ENCODE data around the gene FER.
"Not testable (repeated sequence)": the region's sequence is repeated elsewhere in the genome, so short reads cannot be mapped to it uniquely, and the experiment has no call there.

FER gene

GRCh38 chr5:108842260-108842941, 94.7 kb downstream of the FER start:
- H3K27ac Mint-ChIP-seq; H3K4me3 Mint-ChIP-seq; H3K9me3 Mint-ChIP-seq; H3K27me3 Mint-ChIP-seq; intact Hi-C loops (cut with micrococcal nuclease); H3K4me1 Mint-ChIP-seq (ENCODE audit: low read depth): not testable (repeated sequence)
- H3K36me3 Mint-ChIP-seq (ENCODE audit: low read depth) = peaks cover 23% of the 10 kb centered on the region

DNA sequence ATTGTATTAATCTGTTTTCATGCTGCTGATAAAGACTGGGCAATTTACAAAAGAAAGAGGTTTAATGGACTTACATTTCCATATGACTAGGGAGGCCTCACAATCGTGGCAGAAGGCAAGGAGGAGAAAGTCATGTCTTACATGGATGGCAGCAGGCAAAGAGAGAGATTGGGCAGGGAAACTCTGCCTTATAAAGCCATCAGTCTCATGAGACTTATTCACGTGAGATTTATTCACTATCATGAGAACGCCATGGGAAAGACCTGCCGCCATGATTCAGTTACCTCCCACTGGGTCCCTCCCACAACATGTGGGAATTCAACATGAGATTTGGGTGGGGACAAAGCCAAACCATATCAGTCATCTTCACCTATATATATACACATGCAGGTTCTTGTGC, 103.4 kb downstream of the FER start:
- H3K4me1 Mint-ChIP-seq (ENCODE audit: low read depth); intact Hi-C loops (cut with micrococcal nuclease); H3K27me3 Mint-ChIP-seq; H3K27ac Mint-ChIP-seq; H3K4me3 Mint-ChIP-seq: not testable (repeated sequence)
- H3K9me3 Mint-ChIP-seq = peaks cover 30% of the 10 kb centered on the region
- H3K36me3 Mint-ChIP-seq (ENCODE audit: low read depth) = peaks cover 22% of the 10 kb centered on the region

DNA sequence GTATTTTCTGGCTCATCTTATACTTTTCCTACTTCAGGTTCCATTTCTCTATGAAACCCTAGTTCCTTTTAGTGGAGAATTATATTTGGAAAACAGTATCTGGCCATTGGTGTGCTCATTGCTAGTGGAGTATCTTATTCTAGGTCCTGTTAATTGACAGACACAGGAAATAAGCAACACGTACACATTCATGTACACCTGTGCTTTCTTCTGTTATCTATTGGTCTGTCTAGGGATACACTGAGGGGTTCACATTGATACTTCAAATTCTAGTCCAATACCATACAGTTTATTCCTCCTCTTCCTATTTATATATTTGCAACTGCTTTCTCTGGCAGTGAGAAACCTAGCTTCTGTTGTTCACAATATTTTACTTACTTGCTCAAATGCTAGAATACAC, 110.2 kb downstream of the FER start:
- Mint-ChIP-seq H3K27ac (peak overlapping the region; percentile 66), H3K36me3 (ENCODE audit: low read depth) (peaks cover 10% of the 10 kb centered on the region), H3K27me3 (no peaks in the 10 kb centered on the region), H3K4me1 (ENCODE audit: low read depth) (peaks cover 18% of the 10 kb centered on the region), H3K9me3 (peaks cover 21% of the 10 kb centered on the region), H3K4me3 (no peak overlapping the region)
- intact Hi-C loops (cut with micrococcal nuclease) = loop anchor here (5.0 kb wide), 1 partner anchor 126 kb away; no protein-coding TSS in a partner anchor

GRCh38 chr5:108858959-108859358, 111.3 kb downstream of the FER start:
- Mint-ChIP-seq H3K36me3 (ENCODE audit: low read depth) (peaks cover 10% of the 10 kb centered on the region), H3K27me3 (no peaks in the 10 kb centered on the region), H3K27ac (peak overlapping the region; percentile 66), H3K9me3 (peaks cover 13% of the 10 kb centered on the region), H3K4me3 (peak overlapping the region; percentile 48), H3K4me1 (ENCODE audit: low read depth) (peaks cover 18% of the 10 kb centered on the region)
- intact Hi-C loops (cut with micrococcal nuclease) = loop anchor here (5.0 kb wide), 1 partner anchor 127 kb away; no protein-coding TSS in a partner anchor

DNA sequence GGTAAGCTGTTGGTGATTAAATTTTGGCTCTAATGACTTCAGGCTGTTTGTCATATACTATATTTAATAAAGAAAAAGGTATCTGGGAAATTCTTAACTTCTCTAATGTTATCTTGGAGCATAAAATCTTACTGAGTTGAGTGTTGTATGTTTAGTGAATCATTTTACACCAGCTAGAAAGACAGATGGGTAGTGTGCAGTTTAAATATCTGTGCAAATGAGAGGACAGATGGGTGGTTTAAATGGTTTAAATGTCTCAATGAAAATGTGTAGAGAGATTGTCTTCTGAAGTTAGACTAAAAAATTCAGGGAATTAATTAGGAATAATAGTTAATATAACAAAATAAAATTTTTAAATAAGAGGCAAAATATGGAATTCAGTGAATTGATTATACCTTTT, 114.5 kb downstream of the FER start:
- no peaks in the 10 kb centered on the region for H3K9me3 Mint-ChIP-seq
- H3K27ac Mint-ChIP-seq = no peak overlapping the region
- H3K4me3 Mint-ChIP-seq = no peak overlapping the region
- peaks cover 28% of the 10 kb centered on the region for H3K4me1 Mint-ChIP-seq (ENCODE audit: low read depth)
- intact Hi-C loops (cut with micrococcal nuclease) = no loop called here
- no peaks in the 10 kb centered on the region for H3K36me3 Mint-ChIP-seq (ENCODE audit: low read depth)
- no peaks in the 10 kb centered on the region for H3K27me3 Mint-ChIP-seq

GRCh38 chr5:108866097-108866496, 118.4 kb downstream of the FER start:
- H3K4me3 Mint-ChIP-seq; H3K36me3 Mint-ChIP-seq (ENCODE audit: low read depth); H3K9me3 Mint-ChIP-seq; intact Hi-C loops (cut with micrococcal nuclease); H3K27ac Mint-ChIP-seq; H3K27me3 Mint-ChIP-seq: not testable (repeated sequence)
- peaks cover 17% of the 10 kb centered on the region for H3K4me1 Mint-ChIP-seq (ENCODE audit: low read depth)

GRCh38 chr5:108867656-108868055, 120.0 kb downstream of the FER start:
- Mint-ChIP-seq H3K27me3 (no peaks in the 10 kb centered on the region), H3K27ac (no peak overlapping the region)

DNA sequence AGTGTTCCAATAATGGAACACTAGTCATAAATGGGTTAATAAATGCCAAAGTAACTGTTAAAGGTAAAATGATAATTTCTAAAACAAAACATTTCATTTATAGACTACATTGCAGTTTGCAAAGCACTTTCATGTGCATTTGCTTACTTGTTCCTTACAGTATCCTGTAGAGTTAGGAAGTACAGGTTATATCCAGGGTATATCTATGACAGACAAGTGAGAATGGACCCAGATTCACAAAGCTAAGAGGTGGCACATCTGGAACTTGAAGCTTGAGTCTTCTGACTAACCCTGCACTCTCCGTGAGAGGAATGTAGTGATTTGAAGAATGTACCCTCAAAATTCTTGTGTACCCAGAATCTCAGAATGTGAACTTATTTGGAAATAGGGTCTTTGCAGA, 121.4 kb downstream of the FER start:
- no peak overlapping the region for H3K4me3 Mint-ChIP-seq
- intact Hi-C loops (cut with micrococcal nuclease) = no loop called here
- H3K4me1 Mint-ChIP-seq (ENCODE audit: low read depth) = peaks cover 17% of the 10 kb centered on the region
- no peaks in the 10 kb centered on the region for H3K9me3 Mint-ChIP-seq
- no peak overlapping the region for H3K27ac Mint-ChIP-seq
- H3K27me3 Mint-ChIP-seq = no peaks in the 10 kb centered on the region
- H3K36me3 Mint-ChIP-seq (ENCODE audit: low read depth) = peaks cover 7% of the 10 kb centered on the region

More at GRCh38 chr5:108867656-108868055, 120.0 kb downstream of the FER start:
- Mint-ChIP-seq H3K4me1 (ENCODE audit: low read depth) (peaks cover 17% of the 10 kb centered on the region), H3K4me3 (no peak overlapping the region), H3K9me3 (no peaks in the 10 kb centered on the region), H3K36me3 (ENCODE audit: low read depth) (peaks cover 7% of the 10 kb centered on the region)
- intact Hi-C loops (cut with micrococcal nuclease) = no loop called here

GRCh38 chr5:108876451-108876850, 128.8 kb downstream of the FER start:
- H3K4me3 Mint-ChIP-seq = no peak overlapping the region
- no peaks in the 10 kb centered on the region for H3K27me3 Mint-ChIP-seq
- H3K27ac Mint-ChIP-seq = no peak overlapping the region
- no peaks in the 10 kb centered on the region for H3K9me3 Mint-ChIP-seq
- intact Hi-C loops (cut with micrococcal nuclease) = no loop called here
- no peaks in the 10 kb centered on the region for H3K4me1 Mint-ChIP-seq (ENCODE audit: low read depth)
- H3K36me3 Mint-ChIP-seq (ENCODE audit: low read depth) = peaks cover 19% of the 10 kb centered on the region

DNA sequence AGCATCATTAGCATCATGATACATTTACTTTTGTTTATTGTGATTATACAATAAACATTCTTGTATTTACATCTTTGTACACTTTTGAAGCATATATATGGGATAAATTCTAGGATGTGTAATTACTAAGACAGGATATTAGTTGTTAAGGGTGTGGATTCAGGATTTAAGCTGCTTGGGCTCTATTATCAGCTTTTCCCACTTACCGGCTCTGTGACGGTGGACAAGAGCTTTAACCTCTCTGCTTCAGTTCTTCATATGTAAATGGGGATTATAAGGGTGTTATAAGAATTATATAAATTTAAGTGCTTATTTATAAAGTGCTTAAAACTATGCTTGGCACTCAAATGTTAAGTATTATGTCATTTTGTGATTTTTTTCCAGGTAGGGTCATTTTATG, 131.1 kb downstream of the FER start:
- H3K27me3 Mint-ChIP-seq = no peaks in the 10 kb centered on the region
- H3K27ac Mint-ChIP-seq = no peak overlapping the region
- intact Hi-C loops (cut with micrococcal nuclease) = no loop called here
- no peaks in the 10 kb centered on the region for H3K9me3 Mint-ChIP-seq
- H3K36me3 Mint-ChIP-seq (ENCODE audit: low read depth) = peaks cover 19% of the 10 kb centered on the region
- H3K4me1 Mint-ChIP-seq (ENCODE audit: low read depth) = no peaks in the 10 kb centered on the region
- H3K4me3 Mint-ChIP-seq = no peak overlapping the region

GRCh38 chr5:108881133-108881532, 133.4 kb downstream of the FER start:
- Mint-ChIP-seq H3K9me3 (no peaks in the 10 kb centered on the region), H3K4me1 (ENCODE audit: low read depth) (peaks cover 10% of the 10 kb centered on the region), H3K27ac (no peak overlapping the region), H3K27me3 (no peaks in the 10 kb centered on the region), H3K36me3 (ENCODE audit: low read depth) (peaks cover 34% of the 10 kb centered on the region), H3K4me3 (no peak overlapping the region)
- intact Hi-C loops (cut with micrococcal nuclease) = no loop called here

- peaks cover 10% of the 10 kb centered on the region for H3K4me1 Mint-ChIP-seq (ENCODE audit: low read depth)
- H3K4me3 Mint-ChIP-seq = no peak overlapping the region
- no peak overlapping the region for H3K27ac Mint-ChIP-seq
- H3K36me3 Mint-ChIP-seq (ENCODE audit: low read depth) = peaks cover 27% of the 10 kb centered on the region
- intact Hi-C loops (cut with micrococcal nuclease) = no loop called here
- H3K9me3 Mint-ChIP-seq = no peaks in the 10 kb centered on the region
- no peaks in the 10 kb centered on the region for H3K27me3 Mint-ChIP-seq
Measured at GRCh38 chr5:108884736-108885135, 137.0 kb downstream of the FER start.

DNA sequence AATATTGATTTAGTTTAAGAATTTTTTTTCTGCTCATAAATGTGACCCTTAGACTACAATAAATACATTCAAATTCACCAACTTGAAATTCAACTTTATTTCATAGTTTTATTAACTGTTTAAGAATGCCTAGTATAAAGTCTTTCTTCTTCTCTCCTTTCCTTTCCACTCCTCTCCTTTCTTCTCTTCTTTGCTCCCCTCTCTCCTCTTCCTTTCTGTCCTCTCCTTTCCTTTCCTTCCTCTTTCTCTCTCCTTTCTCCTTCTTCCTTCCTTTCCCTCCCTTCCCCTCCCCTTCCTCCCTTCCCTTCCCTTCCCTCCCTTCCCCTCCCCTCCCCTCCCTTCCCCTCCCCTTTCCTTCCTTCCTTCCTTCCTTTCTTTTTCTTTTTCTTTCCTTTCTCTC, 150.6 kb downstream of the FER start:
- peaks cover 31% of the 10 kb centered on the region for H3K36me3 Mint-ChIP-seq (ENCODE audit: low read depth)
- peaks cover 5% of the 10 kb centered on the region for H3K4me1 Mint-ChIP-seq (ENCODE audit: low read depth)
- no peak overlapping the region for H3K4me3 Mint-ChIP-seq
- H3K27ac Mint-ChIP-seq = no peak overlapping the region
- peaks cover 9% of the 10 kb centered on the region for H3K9me3 Mint-ChIP-seq
- intact Hi-C loops (cut with micrococcal nuclease) = no loop called here
- H3K27me3 Mint-ChIP-seq = no peaks in the 10 kb centered on the region

- Mint-ChIP-seq H3K36me3 (ENCODE audit: low read depth) (peaks cover 27% of the 10 kb centered on the region), H3K4me3 (no peak overlapping the region), H3K27me3 (no peaks in the 10 kb centered on the region), H3K27ac (no peak overlapping the region), H3K9me3 (peaks cover 9% of the 10 kb centered on the region), H3K4me1 (ENCODE audit: low read depth) (peaks cover 5% of the 10 kb centered on the region)
- intact Hi-C loops (cut with micrococcal nuclease) = no loop called here
Measured at GRCh38 chr5:108898707-108899106, 151.0 kb downstream of the FER start.

- H3K27me3 Mint-ChIP-seq; H3K4me3 Mint-ChIP-seq; intact Hi-C loops (cut with micrococcal nuclease); H3K9me3 Mint-ChIP-seq; H3K4me1 Mint-ChIP-seq (ENCODE audit: low read depth); H3K27ac Mint-ChIP-seq: not testable (repeated sequence)
- H3K36me3 Mint-ChIP-seq (ENCODE audit: low read depth) = peaks cover 21% of the 10 kb centered on the region
Measured at GRCh38 chr5:108899244-108899643, 151.5 kb downstream of the FER start.

Measured in dendritic cell treated with granulocyte-macrophage colony-stimulating factor and Interleukin-4, amounts not matched to agents 40 ng/mL and 50 ng/mL, for 4 days (primary cell).